K562 (cell line): ENCODE measurements around the gene IL10RB. TPM values are rescaled to one million over a fixed set of nuclear protein-coding genes. Genes with fewer than 3 reads are reported as not detected.

Source experiments
- ARNT ChIP-seq, 2 experiments: fragments of 450-650 bp; IDR thresholded peaks; 2 replicates each; pipeline ENCODE4 v1.6.1; 2016; ENCODE audit warnings: mild to moderate bottlenecking in 1 of 2
- BDP1 ChIP-seq: IDR thresholded peaks from 3 replicates; pipeline ENCODE4 v1.6.1; 2011; ENCODE audit not compliant: insufficient read length, insufficient read depth
- BRF2 ChIP-seq: IDR thresholded peaks from 3 replicates; pipeline ENCODE4 v1.6.1; 2011; ENCODE audit warnings: borderline replicate concordance, mild to moderate bottlenecking; ENCODE audit not compliant: insufficient read length, insufficient read depth
- C11orf30 ChIP-seq: fragments of 450-650 bp; IDR thresholded peaks from 2 replicates; pipeline ENCODE4 v1.6.1; 2016; ENCODE audit warnings: low read depth, mild to moderate bottlenecking
- CBFB ChIP-seq: sonication (generic); formaldehyde crosslinking; IDR thresholded peaks from 2 replicates; pipeline ENCODE4 v1.4.0; 2020; ENCODE audit warnings: mild to moderate bottlenecking, missing genetic modification reagents
- ETV1 ChIP-seq: fragments of 450-650 bp; conservative IDR thresholded peaks from 2 replicates; pipeline ENCODE4 v1.6.1; 2016; ENCODE audit warnings: missing genetic modification characterization, control low read depth, low read depth, missing compliant biosample characterization
- FOSL1 ChIP-seq: fragments of 200-800 bp; sonication (Bioruptor generic); conservative IDR thresholded peaks from 2 replicates; pipeline ENCODE4 v1.6.1; 2016; ENCODE audit warnings: missing genetic modification characterization, missing compliant biosample characterization
- HMBOX1 ChIP-seq: sonication (generic); IDR thresholded peaks from 2 replicates; pipeline ENCODE4 v1.6.1; 2016
- HNRNPL ChIP-seq: fragments of 200-400 bp; formaldehyde crosslinking; IDR thresholded peaks from 2 replicates; pipeline ENCODE4 v1.6.1; 2017; ENCODE audit warnings: low read depth, mild to moderate bottlenecking, low read length
- IRF2 ChIP-seq: sonication (generic); formaldehyde crosslinking; IDR thresholded peaks from 2 replicates; pipeline ENCODE4 v1.8.1; 2022; ENCODE audit warnings: mild to moderate bottlenecking, missing genetic modification reagents
- MYBL2 ChIP-seq, 2 experiments: fragments of 450-650 bp in 1 of 2; sonication (generic) in 1 of 2; formaldehyde crosslinking in 1 of 2; IDR thresholded peaks; 2 replicates each; pipeline versions ENCODE4 v1.6.1 to v1.8.1; 2017 to 2022; ENCODE audit warnings: borderline replicate concordance in 1 of 2, inconsistent platforms in 1 of 2, low read depth in 1 of 2, mild to moderate bottlenecking in 1 of 2, missing genetic modification reagents in 1 of 2, moderate library complexity in 1 of 2
- NCOA1 ChIP-seq: fragments of 450-650 bp; IDR thresholded peaks from 2 replicates; pipeline ENCODE4 v1.6.1; 2016; ENCODE audit warnings: low read depth
- NKRF ChIP-seq: fragments of 450-650 bp; IDR thresholded peaks from 2 replicates; pipeline ENCODE4 v1.6.1; 2016; ENCODE audit warnings: borderline replicate concordance
- SMARCA5 ChIP-seq: fragments of 450-650 bp; IDR thresholded peaks from 2 replicates; pipeline ENCODE4 v1.6.1; 2016
- TCF7L2 ChIP-seq: fragments of 150-350 bp; IDR thresholded peaks from 2 replicates; pipeline ENCODE4 v1.6.1; 2016; ENCODE audit warnings: low read depth, mild to moderate bottlenecking, low read length, moderate library complexity
- USF2 ChIP-seq: sonication (generic); formaldehyde crosslinking; IDR thresholded peaks from 2 replicates; pipeline ENCODE4 v1.5.0; 2020; ENCODE audit warnings: missing genetic modification reagents
- WHSC1 ChIP-seq: IDR thresholded peaks from one replicate; pipeline ENCODE4 v1.6.1; 2012; ENCODE audit warnings: low read length, control low read depth, inconsistent platforms
- ZFX ChIP-seq: sonication (generic); formaldehyde crosslinking; IDR thresholded peaks from 2 replicates; pipeline ENCODE4 v1.8.0; 2022; ENCODE audit warnings: mild to moderate bottlenecking, missing genetic modification reagents, moderate library complexity
- ZNF518B ChIP-seq: fragments of 250-450 bp; sonication (Bioruptor Pico); IDR thresholded peaks from 2 replicates; pipeline ENCODE4 v1.5.0; 2021; ENCODE audit warnings: mild to moderate bottlenecking, moderate library complexity
- ZNF785 ChIP-seq: fragments of 250-450 bp; sonication (Bioruptor Pico); IDR thresholded peaks from 2 replicates; pipeline ENCODE4 v1.4.0; 2020; ENCODE audit warnings: mild to moderate bottlenecking
- polyA plus RNA-seq, 8 experiments: library from polyadenylated mRNA; depleted of rRNA in 4 of 8; stranded (reverse) in 5 of 8; unstranded in 3 of 8; fragments of >200 nt; fragmentation: Nextera tagmentation in 2 of 8; fragmentation: Illumina TruSeq in 1 of 8; extraction: Ambion mirVana in 2 of 8; extraction: Trizol in 1 of 8; gene quantifications; 2 replicates each; pipeline versions ENCODE4 v1.2.1 to v1.2.3, GENCODE V29; 2011 to 2014; ENCODE audit warnings: inconsistent platforms in 1 of 8, missing spikeins in 1 of 8
- total RNA-seq, 7 experiments: library from RNA; depleted of rRNA in 6 of 7; stranded (reverse); fragments of >200 nt in 6 of 7; fragmentation: Illumina TruSeq in 2 of 7; extraction: Trizol in 2 of 7; gene quantifications; 2 replicates each; pipeline versions ENCODE4 v1.2.1 to v1.2.3, GENCODE V29; 2011 to 2021; ENCODE audit warnings: low replicate concordance in 1 of 7

IL10RB gene
- total and polyA plus RNA-seq, 9 of the 15 experiments (the other 6 are each of a cell fraction or from before 2014, with no cell fraction given) = 10.9 to 33.8 (median 23.0) TPM

- no peak for TF ChIP-seq BRF2
- TF ChIP-seq C11orf30 = no peak
- peak; percentile 2; the same call in 1 of the 2 replicates for TF ChIP-seq USF2
- TF ChIP-seq NCOA1 = no peak
- TF ChIP-seq NKRF = 0 out of 2 replicates have a peak, but pooled peaks have one; percentile 20
- peak; percentile 82 for TF ChIP-seq ZFX (CRISPR knock-in tag)
- no peak for TF ChIP-seq CBFB (CRISPR knock-in tag)
- no peak for TF ChIP-seq HMBOX1
- TF ChIP-seq FOSL1 = no peak
- no peak for TF ChIP-seq ARNT (IDR thresholded peaks at IDR 0.05)
- no peak for TF ChIP-seq BDP1
- TF ChIP-seq MYBL2 (IDR thresholded peaks at IDR 0.05; ENCODE audit: low read depth) = no peak
- TF ChIP-seq MYBL2 (CRISPR knock-in tag; IDR thresholded peaks at IDR 0.05; ENCODE audit: borderline replicate concordance) = no peak
- no peak for TF ChIP-seq HNRNPL
- no peak for TF ChIP-seq ETV1 (tag)
- TF ChIP-seq SMARCA5 = no peak
- TF ChIP-seq WHSC1 = no peak
- no peak for TF ChIP-seq ZNF518B (CRISPR knock-in tag)
- TF ChIP-seq IRF2 = no peak
- TF ChIP-seq ZNF785 (CRISPR knock-in tag) = no peak
- no peak for TF ChIP-seq TCF7L2
Measured at GRCh38 chr21:33229784-33230544, 36.2 kb upstream of the IL10RB start, which contains the start of gene IFNAR2 (continued).
